ENCODE measurements around the gene CACNA1S.

CACNA1S gene

GRCh38 chr1:201093561-201093960, 18.7 kb downstream of the CACNA1S start:
- DNase-seq (ENCODE audit: low spot score), result no peak

- DNase-seq (ENCODE audit: low spot score), result no peak
Observed at GRCh38 chr1:201092738-201093137, 19.5 kb downstream of the CACNA1S start.

- no peak for DNase-seq (ENCODE audit: low spot score)
Observed at GRCh38 chr1:201091256-201091655, 21.0 kb downstream of the CACNA1S start.

DNA sequence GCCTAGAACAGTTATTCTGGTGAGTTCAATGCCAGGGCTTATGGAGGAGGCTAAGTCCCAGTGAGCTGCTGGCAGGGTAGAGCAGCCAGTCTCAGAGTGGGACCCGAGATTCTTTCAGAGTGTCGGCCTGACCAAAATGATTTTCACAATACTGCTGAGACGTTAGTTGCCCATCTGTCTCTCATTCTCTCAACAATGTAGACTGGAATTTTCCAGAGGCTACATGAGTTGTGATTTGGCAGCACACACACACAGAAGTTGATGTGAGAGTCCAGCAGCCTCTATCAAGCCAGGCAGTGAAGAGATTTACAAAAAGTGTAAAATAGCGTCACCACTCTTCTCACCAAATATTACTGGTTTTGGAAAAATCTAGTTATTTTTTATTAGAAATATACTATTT, 21.7 kb downstream of the CACNA1S start:
- no peak for DNase-seq (ENCODE audit: low spot score)

DNA sequence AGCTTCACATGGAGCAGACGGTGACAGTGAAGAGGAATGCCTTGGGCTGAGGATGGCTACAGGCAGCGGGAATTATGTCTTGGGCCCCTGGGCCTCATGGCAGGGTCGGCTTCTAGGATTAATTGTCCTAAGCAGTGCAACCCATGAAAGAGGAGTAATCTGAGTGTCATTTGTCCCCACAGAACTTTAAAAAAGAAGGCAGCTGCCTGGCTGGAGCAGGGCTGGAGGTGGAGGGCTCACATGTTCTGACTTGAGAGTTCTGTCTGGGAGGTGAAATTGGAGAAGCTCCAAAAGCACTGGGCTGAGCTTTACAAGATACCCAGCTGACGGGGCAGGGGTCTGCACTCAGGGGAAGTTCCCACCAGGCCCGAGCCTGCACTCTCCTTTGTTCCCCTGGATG, 22.6 kb downstream of the CACNA1S start:
- DNase-seq (ENCODE audit: low spot score), result no peak

DNA sequence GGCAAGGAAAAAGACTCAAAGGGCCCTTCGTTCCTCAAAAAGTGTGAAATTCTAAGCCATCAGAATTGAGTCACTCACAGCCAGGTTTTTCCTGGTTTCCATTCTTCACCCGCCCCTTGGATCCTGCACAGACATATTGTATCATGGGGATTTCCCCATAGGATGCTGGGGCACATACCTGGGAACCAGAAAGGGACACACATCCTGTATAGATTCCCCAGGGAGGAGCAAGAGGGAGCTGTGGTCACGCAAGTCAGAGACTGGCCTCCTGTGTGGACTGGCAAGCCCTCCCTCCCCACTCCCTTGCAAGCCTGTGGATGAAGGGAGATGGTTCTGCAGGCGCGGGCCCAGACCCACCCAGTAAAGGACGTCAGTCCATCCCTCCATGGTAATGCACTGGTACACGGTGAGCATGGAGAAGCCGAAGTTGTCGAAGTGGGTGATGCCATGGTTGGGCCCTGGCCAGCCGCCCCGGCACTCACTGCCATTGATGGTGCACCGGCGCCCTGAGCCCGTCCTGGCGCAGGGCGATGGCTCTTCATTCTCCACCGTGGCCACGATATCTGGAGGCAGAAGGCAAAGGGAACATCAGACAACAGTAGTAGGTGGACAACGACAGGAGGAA, 23.2 kb downstream of the CACNA1S start:
- DNase-seq (ENCODE audit: low spot score), result no peak

- no peak for DNase-seq (ENCODE audit: low spot score)
Observed at GRCh38 chr1:201088395-201088794, 23.8 kb downstream of the CACNA1S start.

DNA sequence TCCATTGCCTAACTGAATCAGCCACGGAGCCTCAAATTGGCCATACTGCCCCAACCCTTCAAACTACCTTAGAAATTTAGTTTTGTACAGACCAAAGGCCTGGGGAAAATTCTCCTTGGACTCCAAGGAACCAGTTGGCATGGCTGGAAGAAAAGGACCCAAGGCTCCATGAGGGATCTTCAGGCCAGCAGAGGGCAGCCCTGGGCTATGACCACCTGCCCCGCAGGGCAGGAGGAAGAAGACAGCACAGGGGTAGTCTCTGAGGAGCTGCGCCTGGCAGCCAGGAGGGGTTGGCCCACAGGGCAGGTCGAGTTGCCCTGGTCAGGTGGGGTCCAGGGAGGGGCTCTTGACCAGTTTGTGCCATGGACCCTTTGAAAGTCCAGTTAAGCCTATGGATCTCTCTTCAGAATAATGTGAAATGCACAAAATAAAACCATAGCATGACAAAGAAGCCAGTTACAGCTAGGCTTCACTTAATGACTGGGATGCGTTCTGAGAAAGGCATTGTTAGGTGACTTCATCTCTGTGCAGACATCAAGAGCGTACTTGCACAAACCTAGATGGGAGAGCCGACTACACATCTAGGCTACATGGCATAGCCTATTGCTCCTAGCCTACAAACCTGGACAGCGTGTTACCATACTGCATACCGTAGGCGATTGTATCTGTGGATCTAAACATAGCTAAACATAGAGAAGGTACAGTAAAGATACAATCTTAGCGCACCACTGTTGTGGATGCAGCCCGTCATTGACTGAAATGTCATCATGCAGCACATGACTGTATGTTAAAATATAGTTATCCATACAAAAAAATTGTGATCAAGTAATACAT, 26.1 kb downstream of the CACNA1S start:
- peak; percentile 72 for DNase-seq (ENCODE audit: low spot score)

DNA sequence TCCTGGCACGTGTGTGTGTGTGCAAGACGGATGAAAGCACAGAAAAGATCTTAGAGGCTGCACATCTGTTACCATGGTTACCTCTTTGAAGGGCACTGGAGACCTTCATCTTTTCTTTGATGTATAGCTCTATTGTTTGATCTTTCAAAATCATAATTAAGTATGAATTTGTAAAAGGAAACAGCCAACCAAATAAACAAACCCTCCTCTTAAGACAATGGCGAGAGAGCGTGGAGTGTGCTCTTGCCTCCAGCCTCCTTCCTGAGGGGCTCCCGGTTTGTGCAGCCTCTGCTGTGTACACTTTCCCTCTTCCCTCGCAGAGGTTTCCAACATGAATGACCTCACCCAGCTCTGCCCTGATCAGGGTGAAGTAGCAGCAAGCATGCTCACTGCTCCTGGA, 27.9 kb downstream of the CACNA1S start:
- DNase-seq (ENCODE audit: low spot score), result no peak

GRCh38 chr1:201083741-201084140, 28.5 kb downstream of the CACNA1S start:
- no peak for DNase-seq (ENCODE audit: low spot score)

DNA sequence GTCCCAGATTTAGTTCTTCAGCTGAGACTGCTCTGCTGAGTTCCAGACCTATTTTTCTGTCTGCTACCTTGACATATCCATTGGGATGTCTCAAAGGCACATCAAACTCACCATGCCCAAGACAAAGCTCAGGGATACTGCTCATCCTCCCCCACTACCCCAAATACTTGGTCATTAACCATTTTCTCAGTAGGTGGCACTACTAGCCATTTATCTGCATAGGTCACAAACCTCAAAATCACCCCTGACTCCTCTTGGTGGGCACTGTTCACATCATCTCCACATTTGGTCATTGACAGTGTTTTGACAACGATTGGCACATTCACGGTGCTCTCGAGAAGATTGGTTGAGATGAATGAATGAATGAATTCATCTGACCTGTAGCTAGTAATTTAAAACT, 32.1 kb downstream of the CACNA1S start:
- no peak for DNase-seq (ENCODE audit: low spot score)

DNA sequence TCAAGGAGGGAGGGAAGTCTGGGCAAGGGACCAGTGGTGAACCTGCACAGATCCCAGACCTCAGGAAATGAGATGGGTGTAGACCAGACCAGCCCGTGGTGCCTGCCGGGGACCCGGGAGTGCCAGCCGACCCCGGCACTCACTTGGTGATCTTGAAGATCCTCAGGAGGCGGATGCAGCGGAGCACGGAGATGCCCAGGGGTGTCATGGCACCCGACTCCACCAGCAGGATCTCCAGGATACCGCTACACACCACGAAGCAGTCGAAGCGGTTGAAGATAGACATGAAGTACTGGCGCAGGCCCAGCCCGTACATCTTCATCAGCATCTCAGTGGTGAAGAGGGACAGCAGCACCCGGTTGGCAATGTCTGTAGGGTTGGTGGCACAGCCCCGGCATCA, 34.5 kb downstream of the CACNA1S start:
- DNase-seq (ENCODE audit: low spot score), result no peak

GRCh38 chr1:201077116-201077515, 35.1 kb downstream of the CACNA1S start:
- DNase-seq (ENCODE audit: low spot score), result no peak

GRCh38 chr1:201076092-201076491, 36.1 kb downstream of the CACNA1S start:
- no peak for DNase-seq (ENCODE audit: low spot score)

- no peak for DNase-seq (ENCODE audit: low spot score)
Observed at GRCh38 chr1:201074018-201074417, 38.2 kb downstream of the CACNA1S start.

- no peak for DNase-seq (ENCODE audit: low spot score)
Observed at GRCh38 chr1:201072922-201073321, 39.3 kb downstream of the CACNA1S start.

- DNase-seq (ENCODE audit: low spot score), result no peak
Observed at GRCh38 chr1:201072149-201072548, 40.1 kb downstream of the CACNA1S start.

DNA sequence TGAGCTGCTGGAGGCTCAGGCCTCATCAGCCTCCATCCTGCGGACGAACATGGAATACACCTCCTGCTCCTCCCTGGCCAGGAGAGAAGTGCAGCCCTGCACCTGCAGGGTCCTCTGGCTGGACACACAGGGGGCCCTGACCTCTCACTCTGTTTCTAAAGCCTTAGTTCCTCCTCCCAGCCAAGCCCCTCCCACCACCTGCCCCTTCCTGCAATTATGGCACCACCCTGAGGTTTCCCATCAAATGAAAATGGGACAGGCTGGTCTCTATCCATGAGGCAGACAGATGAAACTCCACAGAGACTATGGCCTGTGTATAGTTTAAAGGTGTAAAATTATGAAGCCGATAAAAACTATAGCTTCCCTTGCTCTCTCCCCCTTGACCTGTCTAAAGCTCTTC, 42.6 kb downstream of the CACNA1S start:
- DNase-seq (ENCODE audit: low spot score), result no peak

DNA sequence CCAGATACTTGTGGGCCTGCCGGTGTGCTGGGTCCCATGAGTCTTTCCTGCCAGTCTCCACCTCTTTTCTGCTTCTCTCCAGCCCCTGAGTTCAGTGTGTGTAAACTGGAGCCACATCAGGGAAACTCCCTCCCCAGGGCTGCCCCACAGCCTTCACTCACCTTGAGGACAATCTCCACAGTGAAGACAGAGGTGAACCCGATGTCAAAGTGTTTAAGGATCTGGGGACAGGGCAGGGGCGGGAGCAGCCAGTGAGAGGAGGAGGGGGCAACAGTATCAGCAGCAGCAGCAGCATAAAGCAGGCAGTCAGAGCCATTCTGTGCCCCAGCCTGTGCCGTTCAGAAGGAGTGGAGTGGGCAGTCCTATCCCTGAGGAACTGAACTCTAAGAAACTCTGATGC, 43.2 kb downstream of the CACNA1S start:
- no peak for DNase-seq (ENCODE audit: low spot score)

- DNase-seq (ENCODE audit: low spot score), result no peak
Observed at GRCh38 chr1:201066986-201067385, 45.2 kb downstream of the CACNA1S start.

GRCh38 chr1:201065686-201066085, 46.5 kb downstream of the CACNA1S start:
- no peak for DNase-seq (ENCODE audit: low spot score)

DNA sequence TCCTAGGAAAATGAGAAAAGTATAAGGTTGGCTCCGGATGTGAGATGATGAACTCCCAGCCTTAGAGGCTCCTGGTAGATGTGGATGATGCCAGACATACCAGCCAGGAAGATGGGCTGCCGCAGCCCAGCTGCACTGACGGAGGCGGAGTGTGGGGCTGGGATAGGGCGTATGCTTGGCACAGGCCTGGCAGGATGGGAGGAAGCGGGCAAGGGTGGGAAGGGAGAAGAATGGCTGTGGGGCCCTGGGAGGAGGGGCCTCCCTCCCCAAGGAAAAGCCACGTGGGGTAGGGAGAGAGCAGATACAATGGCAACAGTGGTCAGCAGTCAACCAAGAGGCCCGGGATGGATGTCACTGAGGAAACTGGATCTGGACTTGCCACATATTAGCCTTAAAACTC, 47.4 kb downstream of the CACNA1S start:
- DNase-seq (ENCODE audit: low spot score), result no peak

DNA sequence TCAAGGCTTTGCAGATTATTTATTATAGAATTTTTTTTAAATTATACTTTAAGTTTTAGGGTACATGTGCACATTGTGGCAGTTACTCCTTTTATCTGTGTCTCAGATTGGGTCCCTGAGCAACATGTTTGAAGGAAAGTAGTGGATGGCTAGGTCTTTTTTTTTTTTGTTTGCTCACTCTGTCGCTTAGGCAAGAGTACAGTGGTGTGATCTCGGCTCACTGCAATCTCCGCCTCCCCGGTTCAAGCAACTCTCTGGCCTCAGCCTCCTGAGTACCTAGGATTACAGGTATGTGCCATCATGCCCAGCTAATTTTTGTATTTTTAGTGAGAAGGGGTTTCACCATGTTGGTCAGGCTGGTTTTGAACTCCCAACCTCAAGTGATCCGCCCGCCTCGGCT, 49.1 kb downstream of the CACNA1S start:
- DNase-seq (ENCODE audit: low spot score), result no peak
